SHP77 treated with DMSO at 0.1 percent for 48 hours (cell line): Measurements from ENCODE around the gene KCNJ11.

Experiments
- DNase-seq: peaks from one replicate; lab custom pipeline; 2025; lab: John Stamatoyannopoulos, UW

KCNJ11 gene

DNA sequence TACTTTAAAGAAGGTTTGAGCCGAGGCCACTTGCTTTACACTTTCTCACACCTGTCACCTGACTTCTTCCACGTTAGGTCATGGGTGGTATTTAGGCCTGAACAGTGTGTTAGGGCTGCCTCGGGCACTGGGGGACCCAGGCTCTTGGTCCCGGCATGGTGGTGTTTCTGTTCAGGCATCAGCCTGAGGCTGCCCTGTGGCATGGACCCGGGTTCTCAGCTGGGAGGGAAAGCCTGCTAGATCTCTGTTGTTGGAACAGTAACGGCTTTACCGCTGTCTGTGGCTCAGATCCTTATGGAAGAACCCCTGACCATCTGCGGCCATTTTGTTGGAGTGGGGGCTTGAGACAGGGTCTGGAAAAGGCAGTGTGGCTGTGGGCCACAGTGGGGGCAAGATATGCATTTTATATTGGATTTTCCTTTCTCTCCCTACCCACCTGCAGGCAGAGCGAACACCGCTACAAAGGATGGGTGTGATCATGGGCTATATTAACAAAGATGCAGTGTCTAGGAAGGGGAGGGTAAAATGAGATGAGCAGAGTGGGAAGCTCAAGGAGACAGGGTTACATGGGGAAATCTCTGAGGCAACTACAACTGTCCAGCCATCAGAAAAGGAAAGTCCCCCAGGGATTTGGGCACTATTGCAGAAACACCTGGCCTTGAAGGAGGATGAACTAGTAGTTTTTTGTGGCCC is 1.6 kb upstream of the KCNJ11 start:
- no peak for DNase-seq

DNA sequence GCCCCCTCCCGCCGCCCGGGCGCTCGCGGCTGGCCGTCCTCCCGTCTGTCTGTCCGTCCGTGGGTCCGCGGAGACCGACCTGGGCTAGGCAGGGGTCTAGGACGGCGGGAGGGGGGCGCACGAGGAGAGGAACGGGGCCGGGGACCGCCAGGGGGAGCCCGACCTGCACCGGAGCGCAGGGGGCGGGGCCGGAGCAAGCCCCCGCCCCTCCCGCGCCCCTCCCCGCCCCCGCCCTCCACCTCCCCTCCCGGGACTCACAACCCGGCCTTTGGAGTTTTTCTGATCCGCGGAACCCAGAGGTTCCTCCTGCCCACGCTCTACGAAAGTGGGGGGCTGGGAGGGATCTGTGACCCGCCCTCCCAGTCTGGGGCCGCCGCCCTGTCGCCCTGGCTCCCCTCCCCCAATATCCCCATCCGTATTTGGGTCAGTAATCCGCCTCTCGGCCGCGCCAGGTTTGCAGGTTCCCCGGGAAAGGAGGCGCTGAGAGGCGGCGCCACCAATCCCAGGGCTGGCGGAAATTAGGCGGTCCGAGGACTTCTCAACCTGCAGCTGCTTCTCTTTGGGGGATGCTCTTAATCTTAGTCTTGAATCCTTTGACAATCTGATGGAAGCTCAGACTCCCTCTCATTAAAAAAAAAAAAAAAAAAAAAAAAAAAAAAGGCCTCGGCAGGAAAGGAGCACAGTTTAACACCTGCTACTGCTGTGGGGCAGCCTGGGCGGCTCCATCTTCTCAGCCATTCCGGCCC is 925 bp upstream of the KCNJ11 start:
- no peak for DNase-seq

DNA sequence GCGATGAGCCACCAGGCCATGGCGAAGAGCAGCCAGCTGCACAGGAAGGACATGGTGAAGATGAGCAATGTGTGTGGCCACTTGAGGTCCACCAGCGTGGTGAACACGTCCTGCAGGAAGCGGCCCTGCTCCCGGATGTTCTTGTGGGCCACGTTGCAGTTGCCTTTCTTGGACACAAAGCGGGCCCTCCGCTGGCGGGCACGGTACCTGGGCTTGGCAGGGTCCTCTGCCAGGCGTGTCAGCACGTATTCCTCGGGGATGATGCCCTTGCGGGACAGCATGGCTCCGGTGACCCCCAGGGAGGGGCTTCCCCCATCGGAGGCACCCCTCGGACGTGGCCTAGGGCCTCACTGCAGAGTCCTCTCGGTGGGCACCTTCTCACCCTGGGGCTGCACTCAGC is 648 bp downstream of the KCNJ11 start:
- DNase-seq = no peak

DNA sequence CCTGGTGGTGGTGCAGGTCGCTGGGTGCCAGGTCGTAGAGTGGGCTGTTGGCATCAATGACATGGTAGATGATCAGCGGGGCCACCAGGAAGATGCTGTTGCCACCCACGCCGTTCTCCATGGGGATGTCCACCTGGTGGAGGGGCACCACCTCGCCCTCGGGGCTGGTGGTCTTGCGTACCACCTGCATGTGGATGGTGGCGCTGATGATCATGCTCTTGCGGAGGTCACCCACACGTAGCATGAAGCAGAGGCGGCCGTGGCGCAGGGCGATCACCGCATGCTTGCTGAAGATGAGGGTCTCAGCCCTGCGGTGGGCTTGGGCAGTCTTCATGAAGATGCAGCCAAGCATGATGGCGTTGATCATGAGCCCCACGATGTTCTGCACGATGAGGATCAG is 1.2 kb downstream of the KCNJ11 start:
- DNase-seq = no peak

DNA sequence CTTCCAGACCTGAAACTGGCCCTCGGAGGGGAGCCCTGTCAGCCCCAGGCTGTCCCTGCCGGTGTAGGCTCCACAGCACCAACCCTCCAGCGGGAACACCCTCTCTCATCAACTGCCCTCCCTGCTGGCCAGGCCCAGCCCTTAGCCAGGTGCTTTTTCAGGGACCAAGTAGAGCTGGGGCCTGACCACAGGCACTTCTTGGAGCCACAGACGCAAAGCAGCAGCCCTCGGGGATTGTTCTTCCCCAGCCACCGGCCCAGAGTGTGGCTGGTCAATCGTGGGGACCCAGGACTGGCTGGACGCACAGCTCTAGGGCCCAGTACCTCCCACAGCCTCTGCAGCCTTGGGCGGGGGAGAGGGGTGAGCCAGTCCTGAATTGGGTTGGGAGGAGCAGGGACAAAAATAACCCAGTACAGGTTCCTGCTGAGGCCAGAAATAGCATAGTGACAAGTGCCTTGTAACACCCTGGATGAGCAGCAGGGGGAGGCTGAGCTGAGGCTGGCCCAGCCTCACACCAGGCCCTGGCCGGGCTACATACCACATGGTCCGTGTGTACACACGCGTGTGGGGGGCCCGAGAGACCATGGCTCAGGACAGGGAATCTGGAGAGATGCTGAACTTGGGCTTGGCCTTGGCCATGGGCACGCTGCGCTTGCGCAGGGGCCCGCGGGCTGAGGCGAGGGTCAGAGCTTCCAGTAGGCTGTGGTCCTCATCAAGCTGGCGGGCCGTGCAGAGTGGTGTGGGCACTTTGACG is 2.0 kb downstream of the KCNJ11 start:
- DNase-seq = no peak

DNA sequence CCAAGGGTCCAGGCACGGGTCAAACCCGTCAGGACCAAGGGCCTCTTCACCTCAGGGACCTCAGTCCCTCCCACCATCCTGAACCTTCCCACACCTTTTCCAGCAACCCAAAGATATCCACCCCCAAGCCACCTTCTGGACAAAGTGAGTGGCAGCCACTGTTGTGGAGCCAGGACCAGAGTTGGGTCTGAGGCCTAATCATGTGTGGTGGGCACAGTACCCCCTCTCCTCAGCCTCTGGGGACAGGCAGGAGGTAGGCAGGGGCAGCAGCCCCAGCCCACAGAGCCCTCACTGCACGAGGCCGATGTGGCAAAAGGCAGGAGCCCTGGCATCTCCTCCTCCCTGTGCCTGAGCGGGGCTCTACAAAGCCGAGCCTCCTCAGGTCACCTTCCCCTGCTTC is 2.5 kb downstream of the KCNJ11 start:
- DNase-seq = no peak

DNA sequence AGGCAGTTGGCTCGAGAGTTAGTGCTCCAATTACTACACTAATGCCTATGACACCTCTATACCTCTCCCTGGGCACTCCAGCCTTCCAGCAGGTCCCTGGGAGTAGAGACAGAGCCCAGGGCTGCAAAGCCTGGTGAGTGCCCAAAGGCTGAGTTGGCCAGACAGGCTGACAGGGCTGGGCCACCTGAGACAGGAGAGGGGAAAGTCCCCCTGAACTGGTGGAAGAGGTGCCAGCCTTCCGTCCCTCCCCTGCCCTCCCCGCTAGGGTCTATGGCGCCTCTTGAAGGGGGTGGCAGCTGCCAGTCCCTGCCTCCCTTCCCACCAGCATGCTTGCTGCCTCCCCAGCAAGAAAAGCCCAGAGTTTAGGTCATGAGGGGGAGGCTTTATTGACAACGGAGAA is 3.0 kb downstream of the KCNJ11 start:
- DNase-seq = no peak

DNA sequence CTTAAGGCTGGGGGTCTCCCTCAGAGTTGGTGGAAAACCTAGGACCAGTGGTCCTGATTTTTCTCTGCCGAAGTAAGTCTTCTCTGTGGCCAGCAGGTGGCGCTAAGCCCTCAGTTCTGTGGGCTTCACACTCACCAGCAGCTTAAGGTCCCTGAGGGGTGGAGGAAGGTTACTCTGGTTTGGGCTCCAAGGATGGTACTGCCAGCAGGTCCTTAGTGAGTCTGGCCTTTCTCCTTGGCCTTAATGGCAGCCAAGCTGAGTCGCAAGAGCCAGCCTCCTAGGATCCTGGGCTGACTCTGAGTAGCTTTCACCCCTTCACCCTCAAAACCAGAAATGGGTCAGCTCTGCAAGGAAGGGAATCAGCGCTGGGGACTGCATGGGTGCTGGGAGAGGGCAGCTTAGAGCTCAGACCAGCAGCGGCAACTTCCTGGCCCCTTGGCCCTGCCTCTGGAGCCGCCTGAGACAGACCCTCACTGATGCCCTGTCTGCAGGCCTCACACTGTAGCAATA is 4.4 kb downstream of the KCNJ11 start:
- DNase-seq = no peak

DNA sequence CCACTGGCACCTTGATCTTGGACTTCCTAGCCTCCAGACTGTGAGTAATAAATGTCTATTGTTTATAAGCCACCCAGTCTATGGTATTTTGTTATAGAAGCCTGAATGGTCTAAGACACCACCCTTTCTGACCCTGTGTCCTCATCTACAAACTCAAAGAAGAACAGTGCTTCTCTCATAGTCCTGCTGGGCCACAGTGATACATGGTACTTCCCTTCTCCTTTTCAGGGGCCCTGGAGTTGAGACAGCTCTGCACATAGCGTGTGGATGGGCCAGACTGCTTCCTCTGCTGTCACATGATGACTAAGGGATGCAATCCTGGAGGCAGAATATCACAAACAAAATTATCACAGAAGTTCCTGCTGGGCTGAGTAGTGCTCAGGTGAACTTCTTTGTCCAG is 5.0 kb downstream of the KCNJ11 start:
- DNase-seq = no peak

DNA sequence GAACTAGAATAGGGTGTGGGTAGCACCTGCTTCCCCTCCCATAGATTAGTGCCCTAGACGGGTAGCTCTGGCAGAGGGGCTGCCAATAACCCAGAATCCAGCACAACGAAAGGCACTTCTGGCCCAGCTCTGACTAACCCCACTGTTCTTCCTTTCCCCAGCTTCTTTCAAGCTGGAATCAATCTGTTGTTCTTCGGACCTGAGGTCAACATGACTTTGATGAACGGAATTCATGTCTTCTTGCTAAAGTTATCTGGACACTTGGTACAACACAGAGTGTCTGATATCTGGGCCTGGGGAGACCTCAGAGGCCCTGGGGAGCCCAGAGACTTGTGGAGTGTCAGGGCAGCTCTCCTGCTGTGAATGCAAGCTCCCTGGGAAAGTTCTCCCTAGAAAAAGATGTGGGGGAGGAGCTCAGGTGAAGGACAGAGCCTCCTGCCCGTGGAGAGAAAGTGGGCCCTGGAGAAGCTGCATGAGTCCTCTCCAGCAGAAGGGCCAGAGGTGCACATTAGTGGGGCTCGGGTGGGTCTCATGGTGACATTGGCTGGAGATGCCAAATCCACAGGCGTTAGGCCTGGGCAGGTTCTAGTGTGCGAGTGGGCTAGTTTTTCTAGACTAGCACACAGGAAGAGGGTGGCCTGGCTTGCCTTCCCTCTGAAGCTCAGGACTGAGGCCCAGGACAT is 6.3 kb downstream of the KCNJ11 start:
- DNase-seq = no peak

DNA sequence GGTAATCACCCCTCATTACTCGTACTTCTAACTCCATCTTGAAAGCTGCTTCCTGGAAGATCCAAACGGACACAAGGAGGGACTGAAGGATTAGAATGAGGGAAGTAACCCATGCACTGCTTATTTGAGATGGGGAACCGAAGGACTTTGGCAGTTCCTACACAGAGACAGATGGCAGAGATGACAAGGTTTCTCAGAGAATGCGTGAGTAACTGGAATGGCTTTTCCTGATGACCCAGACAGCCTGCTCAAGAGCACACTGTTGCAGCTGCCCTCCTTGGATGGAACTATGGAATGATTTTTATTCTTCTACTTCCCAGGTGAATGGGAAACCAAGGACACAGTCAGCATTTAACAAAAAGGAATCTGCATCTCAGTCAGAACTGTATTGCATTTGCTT is 7.3 kb downstream of the KCNJ11 start:
- DNase-seq = no peak

DNA sequence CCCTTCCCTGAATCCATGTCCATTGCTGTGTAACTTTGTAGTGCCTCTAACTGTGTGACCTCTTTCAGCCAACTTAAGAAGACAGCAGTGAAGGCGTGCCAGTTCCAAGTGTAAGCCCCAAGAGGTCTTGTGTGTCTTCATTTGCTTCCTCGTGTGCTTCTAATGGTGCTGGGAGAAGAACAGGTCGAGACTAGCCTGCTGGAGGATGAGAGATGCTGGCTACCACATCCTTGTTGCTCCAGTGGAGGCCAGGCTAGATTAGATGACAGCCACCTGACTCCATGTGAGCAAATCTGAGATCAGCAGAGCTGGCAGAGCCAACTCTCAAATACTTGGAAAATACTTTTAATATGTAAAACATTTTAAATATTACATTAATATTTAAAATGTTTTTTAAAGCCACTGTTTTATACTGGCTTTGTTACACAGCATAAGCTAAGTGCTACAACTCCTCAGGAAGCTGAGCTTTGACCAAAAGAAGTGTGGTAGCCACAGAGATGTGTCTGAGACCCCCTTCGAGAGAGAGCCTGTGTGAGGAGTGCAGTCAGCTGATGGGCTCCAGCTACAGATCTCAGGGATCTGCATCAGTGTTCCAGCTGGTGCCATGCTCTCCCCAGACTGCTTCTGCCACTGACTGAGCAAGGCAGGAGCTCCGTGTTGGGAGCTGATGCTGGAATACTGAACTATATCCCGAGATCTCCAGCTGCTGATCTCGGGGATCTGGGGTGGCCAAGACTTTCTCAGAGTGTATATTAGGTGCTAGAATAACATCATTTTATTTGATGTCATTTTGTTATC is 8.9 kb downstream of the KCNJ11 start:
- no peak for DNase-seq

DNA sequence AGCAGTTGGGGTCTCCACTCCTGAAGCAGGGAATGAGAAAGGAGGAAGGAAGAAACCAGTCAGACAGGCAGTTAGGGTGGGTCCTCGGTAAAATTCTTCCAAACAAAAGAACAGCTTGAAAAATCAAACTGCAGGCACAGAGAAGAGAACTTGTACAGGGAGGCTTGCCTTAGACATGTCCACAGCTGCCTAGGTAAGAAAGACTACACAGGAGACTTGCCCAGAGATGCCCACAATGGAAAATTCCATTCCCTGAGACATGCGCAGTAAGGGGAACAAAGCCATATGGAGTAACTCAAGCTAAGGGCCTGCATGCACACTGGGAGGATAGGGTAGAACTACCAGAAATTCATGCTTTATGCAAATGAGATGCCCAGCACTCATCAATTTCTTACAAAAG is 9.8 kb downstream of the KCNJ11 start:
- no peak for DNase-seq

DNA sequence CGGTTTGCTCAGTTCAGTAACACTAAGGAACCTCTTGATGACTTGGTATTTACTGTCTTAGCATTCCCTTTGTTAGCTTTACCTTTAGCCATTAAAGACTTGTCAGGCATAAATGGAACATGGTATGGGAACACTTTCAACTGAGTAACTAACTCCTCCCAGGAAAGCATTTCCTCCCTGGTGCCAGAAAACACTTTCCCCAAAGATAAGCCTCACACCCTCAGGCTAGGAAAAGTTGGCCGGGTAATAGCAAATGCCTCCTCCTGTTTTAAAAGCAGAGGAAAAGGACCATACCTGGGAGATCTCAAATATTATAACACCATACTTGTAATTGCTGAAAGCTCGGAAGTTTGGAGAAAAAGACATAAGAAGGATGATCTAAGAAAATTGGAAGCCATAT is 12.0 kb downstream of the KCNJ11 start:
- DNase-seq = no peak

DNA sequence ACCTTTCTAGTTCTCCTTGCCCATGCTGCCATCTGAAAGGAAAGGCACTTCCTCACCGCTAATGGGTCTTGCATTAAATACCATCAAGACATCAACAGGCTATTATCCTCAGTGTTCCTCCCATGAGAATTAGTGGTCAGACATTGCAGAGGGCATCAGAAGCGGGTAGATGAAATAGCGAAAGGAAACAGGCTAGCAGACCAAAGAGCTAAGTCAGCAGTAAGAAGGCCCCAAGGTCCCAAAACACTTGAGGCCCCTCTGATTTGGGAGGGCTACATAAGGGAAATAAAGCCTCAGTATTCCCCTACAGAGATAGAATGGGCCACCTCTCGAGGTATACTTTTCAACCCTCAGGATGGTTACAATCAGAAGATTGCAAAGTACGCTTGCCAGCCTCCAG is 12.9 kb downstream of the KCNJ11 start:
- no peak for DNase-seq

DNA sequence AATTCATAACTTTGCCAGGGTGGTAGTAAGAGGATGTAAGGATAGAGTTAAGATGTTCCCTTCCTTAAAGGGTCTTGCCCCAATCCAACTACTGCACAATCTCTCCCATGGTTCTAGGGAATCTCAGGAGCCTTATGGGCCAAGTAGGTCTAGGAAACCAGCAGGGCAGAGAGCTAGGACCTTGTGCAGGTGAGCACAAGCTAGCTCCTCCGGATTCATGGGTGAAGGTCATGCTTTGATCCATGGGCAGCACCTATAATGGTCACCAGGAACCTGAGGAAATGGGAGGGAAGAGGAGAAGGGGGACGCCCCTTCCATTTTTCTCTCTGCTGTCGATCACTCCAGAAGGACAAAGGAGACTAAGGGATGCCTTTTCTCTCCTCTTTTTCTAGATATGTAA is 16.8 kb downstream of the KCNJ11 start:
- DNase-seq = no peak

DNA sequence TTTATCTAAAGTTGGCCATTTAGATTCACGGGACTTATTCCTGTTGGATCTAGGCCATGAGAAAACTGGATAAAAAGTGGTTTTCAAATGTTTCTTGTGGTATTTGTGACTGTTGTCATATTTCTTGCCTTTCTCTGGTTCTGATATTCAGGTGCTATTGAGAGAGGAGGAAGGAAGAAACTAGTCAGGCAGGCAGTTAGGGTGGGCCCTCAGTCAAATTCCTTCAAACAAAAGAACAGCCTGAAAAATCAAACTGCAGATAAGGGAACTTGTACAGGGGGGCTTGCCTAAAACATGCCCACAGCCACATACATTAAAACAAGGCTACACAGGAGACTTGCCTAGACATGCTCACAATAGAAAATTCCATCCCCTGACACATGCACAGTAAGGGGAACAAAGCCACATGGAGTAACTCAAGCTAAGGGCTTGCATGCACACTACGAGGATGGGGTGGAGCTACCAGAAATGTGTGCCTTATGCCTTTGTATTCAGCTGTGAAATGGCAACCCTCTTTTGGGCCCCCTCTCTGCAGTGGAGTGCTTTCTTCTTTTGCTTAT is 18.7 kb downstream of the KCNJ11 start:
- DNase-seq = no peak

DNA sequence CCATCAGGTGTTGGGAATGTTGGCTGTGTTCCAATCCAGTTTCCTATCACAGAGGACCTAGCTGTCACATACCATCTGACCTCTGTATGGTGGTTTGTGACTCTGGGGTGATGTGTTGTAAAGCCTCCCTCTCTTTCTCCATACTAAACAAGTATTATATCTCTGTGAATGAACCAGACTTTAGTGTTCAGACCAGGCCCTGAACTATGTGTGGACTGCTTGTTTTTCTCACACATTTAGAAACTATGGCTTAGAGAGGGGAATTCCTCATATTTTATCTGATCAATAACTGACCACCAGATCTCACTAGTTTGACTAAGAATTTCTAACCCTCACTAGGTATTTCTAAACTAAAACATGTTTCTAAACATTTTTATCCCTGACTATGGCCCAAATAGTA is 19.4 kb downstream of the KCNJ11 start:
- DNase-seq = no peak

DNA sequence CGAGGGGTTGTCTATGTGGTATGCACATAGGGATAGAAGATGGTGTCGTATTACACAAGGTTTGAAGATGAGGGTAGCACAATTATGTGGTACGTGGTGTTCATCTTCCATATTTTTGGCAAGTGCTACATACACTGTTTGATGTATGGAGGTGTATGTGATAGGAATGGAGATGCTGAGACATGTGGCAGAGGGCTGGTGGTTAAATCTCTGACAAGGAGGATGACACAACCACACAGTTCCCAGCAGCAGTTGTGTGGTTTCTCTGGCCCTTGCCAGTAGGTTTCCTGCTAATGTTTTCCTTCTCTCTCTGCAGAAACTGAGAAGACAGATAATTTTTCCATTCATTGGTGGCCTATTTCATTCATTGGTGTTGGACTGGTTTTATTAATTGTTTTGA is 19.9 kb downstream of the KCNJ11 start:
- DNase-seq = no peak

DNA sequence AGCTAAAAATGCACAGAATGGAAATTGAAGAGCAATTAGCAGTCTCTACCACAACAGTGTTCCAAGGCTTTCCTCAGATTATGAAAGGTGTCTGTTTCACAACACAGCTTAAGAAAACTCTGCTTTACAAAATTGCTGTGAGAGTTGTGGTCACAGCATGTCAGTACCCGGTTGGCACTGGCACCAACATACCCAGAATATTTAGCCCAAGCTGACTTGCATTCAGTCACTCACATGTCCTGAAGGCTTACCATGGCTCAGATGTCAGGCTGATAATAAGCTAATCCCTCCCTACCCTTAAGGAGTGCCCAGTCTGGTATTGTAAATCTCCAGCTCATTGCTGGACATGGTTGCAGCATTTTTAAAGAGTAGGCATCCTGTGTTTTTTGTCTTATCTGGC is 22.0 kb downstream of the KCNJ11 start:
- DNase-seq = no peak

DNA sequence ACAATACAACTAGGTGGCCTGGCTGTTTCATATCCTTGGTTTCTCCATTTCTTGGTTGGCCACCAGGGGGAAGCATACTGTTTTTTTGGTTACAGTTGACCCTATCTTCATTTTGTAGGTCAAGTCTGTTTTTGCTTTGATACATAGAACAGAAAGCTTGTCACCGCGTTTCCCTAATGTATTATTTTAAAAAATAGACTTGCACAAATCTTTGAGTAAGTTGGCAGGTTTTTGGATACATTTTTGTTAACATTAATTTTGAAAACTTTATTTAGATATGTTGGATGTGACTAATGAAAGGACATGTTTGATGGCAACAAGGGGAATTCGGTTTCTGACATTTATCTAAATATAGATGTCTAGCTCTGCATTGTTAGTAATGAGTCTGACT is 33.9 kb downstream of the KCNJ11 start:
- DNase-seq = peak; percentile 35
